OCI-LY3 (cell line): ENCODE measurements around the gene GRIK5.

Experiments used
- H2AFZ ChIP-seq: fragments of 200-600, 300-600 bp; shearing (Covaris generic); 2 replicates; pipeline ENCODE4 v1.6.0; 2014; ENCODE audit warnings: antibody characterized with exemption, low read depth, low read length
- H3K27ac ChIP-seq: fragments of 200-600, 300-600 bp; sonication (generic); 2 replicates; pipeline ENCODE4 v1.5.1; 2014; ENCODE audit warnings: mild to moderate bottlenecking, low read length, moderate library complexity, mixed read lengths
- H3K27me3 ChIP-seq: fragments of 200-600, 300-600 bp; sonication (generic); 2 replicates; pipeline ENCODE4 v1.6.1; 2014; ENCODE audit warnings: low read depth, low read length, mixed read lengths
- H3K36me3 ChIP-seq: fragments of 200-600, 300-600 bp; sonication (generic); replicated peaks from 2 replicates; pipeline ENCODE3; 2014; ENCODE audit warnings: low read depth, low read length, mixed read lengths
- H3K4me1 ChIP-seq: fragments of 300-600, 200-600 bp; sonication (generic); 2 replicates; pipeline ENCODE4 v1.6.1; 2014; ENCODE audit warnings: low read length, mixed read lengths
- H3K4me2 ChIP-seq: fragments of 200-600, 300-600 bp; sonication (generic); 2 replicates; pipeline ENCODE4 v1.6.1; 2014; ENCODE audit warnings: low read length, mixed read lengths
- H3K4me3 ChIP-seq: fragments of 300-600, 200-600 bp; sonication (generic); 2 replicates; pipeline ENCODE4 v1.5.1; 2014; ENCODE audit warnings: antibody characterized with exemption, mild to moderate bottlenecking, low read length, moderate library complexity
- H3K79me2 ChIP-seq: fragments of 300-600, 200-600 bp; shearing (Covaris generic); 2 replicates; pipeline ENCODE4 v1.6.1; 2014; ENCODE audit warnings: mild to moderate bottlenecking, low read length, mixed read lengths
- H3K9ac ChIP-seq: fragments of 300-600, 200-600 bp; shearing (Covaris generic); 2 replicates; pipeline ENCODE4 v1.6.0; 2014; ENCODE audit warnings: mild to moderate bottlenecking, low read length, moderate library complexity
- H3K9me3 ChIP-seq: fragments of 200-600, 300-600 bp; shearing (Covaris generic); 2 replicates; pipeline ENCODE4 v1.6.1; 2014; ENCODE audit warnings: low read length, mixed read lengths; ENCODE audit not compliant: insufficient read depth
- H4K20me1 ChIP-seq: fragments of 200-600, 300-600 bp; sonication (generic); 2 replicates; pipeline ENCODE4 v1.6.1; 2016; ENCODE audit warnings: low read length, mixed read lengths; ENCODE audit not compliant: insufficient read depth
- EZH2phosphoT487 ChIP-seq: fragments of 200-600 bp; shearing (Covaris generic); IDR thresholded peaks from 2 replicates; pipeline ENCODE4 v1.6.1; 2018; ENCODE audit warnings: antibody characterized with exemption, mixed run types, low read depth
- TF ChIP-seq, protein P1 (sequence below): fragments of 200-600, 300-600 bp; sonication (generic); IDR thresholded peaks from 2 replicates; pipeline ENCODE4 v1.5.1; 2014; ENCODE audit warnings: antibody characterized with exemption, low read length, low read depth

GRIK5 gene

GRCh38 chr19:42095814-42096230, 25.8 kb upstream of the GRIK5 start:
- no peak for TF ChIP-seq EZH2phosphoT487
- TF ChIP-seq, protein P1, sequence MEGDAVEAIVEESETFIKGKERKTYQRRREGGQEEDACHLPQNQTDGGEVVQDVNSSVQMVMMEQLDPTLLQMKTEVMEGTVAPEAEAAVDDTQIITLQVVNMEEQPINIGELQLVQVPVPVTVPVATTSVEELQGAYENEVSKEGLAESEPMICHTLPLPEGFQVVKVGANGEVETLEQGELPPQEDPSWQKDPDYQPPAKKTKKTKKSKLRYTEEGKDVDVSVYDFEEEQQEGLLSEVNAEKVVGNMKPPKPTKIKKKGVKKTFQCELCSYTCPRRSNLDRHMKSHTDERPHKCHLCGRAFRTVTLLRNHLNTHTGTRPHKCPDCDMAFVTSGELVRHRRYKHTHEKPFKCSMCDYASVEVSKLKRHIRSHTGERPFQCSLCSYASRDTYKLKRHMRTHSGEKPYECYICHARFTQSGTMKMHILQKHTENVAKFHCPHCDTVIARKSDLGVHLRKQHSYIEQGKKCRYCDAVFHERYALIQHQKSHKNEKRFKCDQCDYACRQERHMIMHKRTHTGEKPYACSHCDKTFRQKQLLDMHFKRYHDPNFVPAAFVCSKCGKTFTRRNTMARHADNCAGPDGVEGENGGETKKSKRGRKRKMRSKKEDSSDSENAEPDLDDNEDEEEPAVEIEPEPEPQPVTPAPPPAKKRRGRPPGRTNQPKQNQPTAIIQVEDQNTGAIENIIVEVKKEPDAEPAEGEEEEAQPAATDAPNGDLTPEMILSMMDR = no peak
- no peak overlapping the region for H3K27ac ChIP-seq
- H3K9me3 ChIP-seq = no peaks in the 10 kb centered on the region
- no peaks in the 10 kb centered on the region for H3K4me1 ChIP-seq
- no peak overlapping the region for H3K4me3 ChIP-seq
- H3K4me2 ChIP-seq = no peak overlapping the region
- H3K79me2 ChIP-seq = 0 out of 2 replicates have a peak, but pooled peaks cover 4% of the 10 kb centered on the region
- H2AFZ ChIP-seq = no peak overlapping the region
- H3K9ac ChIP-seq = no peak overlapping the region
- H3K36me3 ChIP-seq = peaks cover 68% of the 10 kb centered on the region
- H4K20me1 ChIP-seq = peaks cover 49% of the 10 kb centered on the region
- H3K27me3 ChIP-seq = no peaks in the 10 kb centered on the region

DNA sequence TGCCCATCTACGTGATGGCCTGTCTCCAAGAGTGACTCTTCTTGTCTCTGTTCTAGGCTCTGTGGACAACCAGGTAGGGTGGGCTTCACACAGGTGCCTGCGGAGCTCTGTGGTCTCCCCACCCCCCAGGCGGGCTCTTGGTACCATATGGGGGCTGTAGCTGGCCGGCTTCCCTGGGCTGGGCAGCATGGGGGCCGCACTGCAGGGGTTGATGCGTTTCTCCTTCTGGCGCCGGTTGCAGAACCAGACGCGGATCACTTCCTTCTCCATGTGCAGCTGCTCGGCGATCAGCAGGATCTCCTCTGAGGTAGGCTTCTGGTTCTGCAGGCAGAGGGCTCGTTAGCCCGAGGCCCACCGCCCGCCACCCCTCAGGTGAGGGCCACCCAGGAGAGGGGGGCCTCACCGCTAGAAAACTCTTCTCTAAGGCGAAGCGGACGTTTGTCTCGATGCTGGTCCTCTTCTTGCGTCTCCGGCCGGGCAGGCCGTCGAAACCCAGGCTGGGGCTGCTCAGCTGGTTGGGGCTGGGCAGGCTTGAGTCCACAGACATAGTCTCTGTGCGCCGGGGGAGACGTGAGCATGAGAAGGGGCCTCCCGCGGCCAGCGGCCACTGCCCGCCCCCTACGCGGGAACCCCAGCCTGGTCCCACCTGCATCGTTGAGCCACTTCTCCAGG, 25.3 kb upstream of the GRIK5 start:
- no peak for TF ChIP-seq EZH2phosphoT487
- TF ChIP-seq, protein P1 = no peak
- Histone ChIP-seq H3K4me2 (no peak overlapping the region), H2AFZ (no peak overlapping the region), H3K4me1 (no peaks in the 10 kb centered on the region), H3K9ac (no peak overlapping the region), H3K27me3 (no peaks in the 10 kb centered on the region), H3K4me3 (no peak overlapping the region), H3K27ac (no peak overlapping the region), H4K20me1 (peaks cover 55% of the 10 kb centered on the region), H3K79me2 (0 out of 2 replicates have a peak, but pooled peaks cover 4% of the 10 kb centered on the region), H3K36me3 (peaks cover 73% of the 10 kb centered on the region), H3K9me3 (no peaks in the 10 kb centered on the region)

- Histone ChIP-seq H3K9ac (no peak overlapping the region), H3K4me1 (peaks cover 6% of the 10 kb centered on the region), H3K4me3 (no peak overlapping the region), H3K27ac (no peak overlapping the region), H3K79me2 (0 out of 2 replicates have a peak, but pooled peaks cover 4% of the 10 kb centered on the region), H3K36me3 (peaks cover 69% of the 10 kb centered on the region), H3K27me3 (no peaks in the 10 kb centered on the region), H2AFZ (no peak overlapping the region), H3K4me2 (no peak overlapping the region), H4K20me1 (peaks cover 48% of the 10 kb centered on the region), H3K9me3 (no peaks in the 10 kb centered on the region)
- TF ChIP-seq, protein P1 = no peak
- no peak for TF ChIP-seq EZH2phosphoT487
Measured at GRCh38 chr19:42093926-42094325, 23.9 kb upstream of the GRIK5 start.

DNA sequence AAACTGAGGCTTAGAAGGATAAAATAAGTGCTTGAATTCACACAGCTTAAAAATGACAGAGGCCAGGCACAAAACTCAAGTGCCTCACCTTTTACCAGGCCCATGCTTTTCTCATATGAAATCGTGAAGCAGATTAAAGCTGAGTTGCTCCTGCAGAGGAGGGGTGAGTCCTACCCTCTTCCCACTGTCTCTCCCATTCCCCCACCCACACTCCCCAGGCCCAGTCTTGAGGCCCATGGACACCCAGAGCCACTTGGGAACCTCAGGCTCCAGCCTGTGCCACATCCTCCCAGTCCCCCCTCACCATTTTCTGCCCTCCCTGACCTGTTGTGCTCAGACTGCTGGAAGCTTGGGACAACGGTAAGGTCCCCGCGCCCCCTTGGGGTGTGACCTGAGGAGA, 23.5 kb upstream of the GRIK5 start:
- Histone ChIP-seq H3K36me3 (peaks cover 65% of the 10 kb centered on the region), H3K4me1 (peaks cover 10% of the 10 kb centered on the region), H4K20me1 (peaks cover 50% of the 10 kb centered on the region), H3K9me3 (no peaks in the 10 kb centered on the region), H3K27me3 (no peaks in the 10 kb centered on the region), H3K4me2 (no peak overlapping the region), H3K9ac (no peak overlapping the region), H3K79me2 (0 out of 2 replicates have a peak, but pooled peaks cover 4% of the 10 kb centered on the region), H2AFZ (no peak overlapping the region), H3K27ac (no peak overlapping the region), H3K4me3 (no peak overlapping the region)
- TF ChIP-seq, protein P1 = no peak
- TF ChIP-seq EZH2phosphoT487 = no peak
